IMR-90 (cell line): ENCODE data around the gene KCNS1. TPM values are rescaled to one million over a fixed set of nuclear protein-coding genes. Genes with fewer than 3 reads are reported as not detected.

Experiments
- ATAC-seq: fragments of 200-7000 bp; cut with Tn5 transposase; 2 replicates; pipeline ENCODE4 v1.9.1; 2020; ENCODE audit warnings: low read depth, mild to moderate bottlenecking, moderate library complexity
- BruUV-seq: library from RNA; stranded (reverse); fragments of 400-500 nt; replicated peaks from 2 replicates; lab custom pipeline; 2021; lab: Mats Ljungman, UMichigan
- CTCF ChIA-PET: fragments of 300-600 bp; formaldehyde crosslinking; extraction: SDS; loops from one replicate; lab custom pipeline; 2021; ENCODE audit warnings: antibody characterized with exemption; lab: Yijun Ruan, JAX
- POLR2A ChIA-PET: fragments of 300-600 bp; sonication (Branson Sonifier 250); formaldehyde crosslinking; loops from one replicate; lab custom pipeline; 2022; ENCODE audit warnings: antibody characterized with exemption; ENCODE audit not compliant: unreplicated experiment; lab: Charles Lee
- DNase-seq: peaks from one replicate; pipeline ENCODE4 v3.0.0; 2013
- H2AFZ ChIP-seq: replicated peaks from 2 replicates; pipeline ENCODE3; 2013; ENCODE audit warnings: low read length, mild to moderate bottlenecking; ENCODE audit not compliant: poor library complexity
- H2AK5ac ChIP-seq: 2 replicates; pipeline ENCODE4 v1.6.1; 2013; ENCODE audit warnings: low read depth, low read length, inconsistent platforms
- H2AK9ac ChIP-seq: replicated peaks from 2 replicates; pipeline ENCODE3; 2013; ENCODE audit warnings: mild to moderate bottlenecking, low read depth, low read length, moderate library complexity; ENCODE audit not compliant: poor library complexity
- H2BK120ac ChIP-seq: 2 replicates; pipeline ENCODE4 v1.6.1; 2013; ENCODE audit warnings: low read depth, low read length, inconsistent platforms
- H2BK15ac ChIP-seq: 3 replicates; pipeline ENCODE4 v1.6.1; 2013; ENCODE audit warnings: low read depth, low read length, inconsistent platforms
- H2BK20ac ChIP-seq: 2 replicates; pipeline ENCODE4 v1.6.1; 2013; ENCODE audit warnings: low read depth, mild to moderate bottlenecking, inconsistent platforms, low read length, moderate library complexity
- H2BK5ac ChIP-seq: 2 replicates; pipeline ENCODE4 v1.6.1; 2013; ENCODE audit warnings: mild to moderate bottlenecking, low read depth, low read length, inconsistent platforms; ENCODE audit not compliant: poor library complexity, severe bottlenecking
- H3K14ac ChIP-seq: replicated peaks from 2 replicates; pipeline ENCODE4 v1.6.1; 2013; ENCODE audit warnings: low read depth, low read length, inconsistent platforms
- H3K18ac ChIP-seq: 2 replicates; pipeline ENCODE4 v1.6.1; 2013; ENCODE audit warnings: low read depth, low read length, control low read depth
- H3K23ac ChIP-seq: 2 replicates; pipeline ENCODE4 v1.6.1; 2013; ENCODE audit warnings: low read depth, low read length, inconsistent platforms
- H3K27ac ChIP-seq: 2 replicates; pipeline ENCODE4 v1.5.1; 2013; ENCODE audit warnings: mild to moderate bottlenecking, control low read depth, low read length; ENCODE audit not compliant: insufficient read depth
- H3K27me3 ChIP-seq: 2 replicates; pipeline ENCODE4 v1.6.1; 2013; ENCODE audit warnings: low read length; ENCODE audit not compliant: control insufficient read depth, insufficient read depth
- H3K36me3 ChIP-seq: 2 replicates; pipeline ENCODE4 v1.6.1; 2013; ENCODE audit warnings: low read length, mixed read lengths; ENCODE audit not compliant: control insufficient read depth, insufficient read depth
- H3K4ac ChIP-seq: 2 replicates; pipeline ENCODE4 v1.6.1; 2013; ENCODE audit warnings: low read depth, low read length, inconsistent platforms
- H3K4me1 ChIP-seq: 2 replicates; pipeline ENCODE4 v1.6.1; 2013; ENCODE audit warnings: low read length, mixed read lengths; ENCODE audit not compliant: control insufficient read depth, insufficient read depth
- H3K4me2 ChIP-seq: 2 replicates; pipeline ENCODE4 v1.6.1; 2013; ENCODE audit warnings: low read depth, mild to moderate bottlenecking, control low read depth, low read length, moderate library complexity
- H3K4me3 ChIP-seq: 2 replicates; pipeline ENCODE4 v1.5.1; 2013; ENCODE audit warnings: low read depth, mild to moderate bottlenecking, control low read depth, low read length, moderate library complexity; ENCODE audit not compliant: insufficient read depth
- H3K56ac ChIP-seq: 2 replicates; pipeline ENCODE4 v1.6.1; 2013; ENCODE audit warnings: low read length, inconsistent platforms; ENCODE audit not compliant: insufficient read depth; ENCODE audit errors: extremely low read depth
- H3K79me1 ChIP-seq, 2 experiments: 2 replicates each; pipeline ENCODE4 v1.6.1; 2013; ENCODE audit warnings: low read length in 2 of 2, inconsistent platforms in 1 of 2, low read depth in 1 of 2
- H3K9ac ChIP-seq: 2 replicates; pipeline ENCODE4 v1.6.1; 2013; ENCODE audit warnings: low read depth, low read length, control low read depth
- H3K9me1 ChIP-seq: 2 replicates; pipeline ENCODE4 v1.6.1; 2013; ENCODE audit warnings: low read length, inconsistent platforms; ENCODE audit not compliant: insufficient read depth
- H3K9me3 ChIP-seq: 2 replicates; pipeline ENCODE4 v1.6.1; 2013; ENCODE audit warnings: low read length; ENCODE audit not compliant: control insufficient read depth, insufficient read depth
- H4K20me1 ChIP-seq: 2 replicates; pipeline ENCODE4 v1.6.1; 2013; ENCODE audit warnings: low read length, inconsistent platforms; ENCODE audit not compliant: insufficient read depth
- H4K5ac ChIP-seq: 2 replicates; pipeline ENCODE4 v1.6.1; 2013; ENCODE audit warnings: mild to moderate bottlenecking, low read depth, low read length, control low read depth
- H4K8ac ChIP-seq, 2 experiments: 2 replicates each; pipeline ENCODE4 v1.6.1; 2013; ENCODE audit warnings: low read depth in 2 of 2, low read length in 2 of 2, control low read depth in 1 of 2, inconsistent platforms in 1 of 2
- H4K91ac ChIP-seq: 2 replicates; pipeline ENCODE4 v1.6.1; 2013; ENCODE audit warnings: low read depth, low read length, inconsistent platforms; ENCODE audit not compliant: insufficient read depth
- BHLHE40 ChIP-seq: fragments of 150-350 bp; IDR thresholded peaks from 2 replicates; pipeline ENCODE4 v1.6.1; 2016; ENCODE audit warnings: mild to moderate bottlenecking, low read depth, low read length
- CEBPB ChIP-seq: IDR thresholded peaks from 2 replicates; pipeline ENCODE4 v1.6.1; 2012; ENCODE audit warnings: low read depth, low read length, improper control_type of control experiment
- CHD1 ChIP-seq: IDR thresholded peaks from 2 replicates; pipeline ENCODE4 v1.6.1; 2012; ENCODE audit warnings: low read depth, low read length, improper control_type of control experiment
- ELK1 ChIP-seq: fragments of 150-350 bp; IDR thresholded peaks from 2 replicates; pipeline ENCODE4 v1.6.1; 2016; ENCODE audit warnings: low read depth, mild to moderate bottlenecking, low read length, moderate library complexity, borderline replicate concordance
- MAFK ChIP-seq: IDR thresholded peaks from 2 replicates; pipeline ENCODE4 v1.6.1; 2012; ENCODE audit warnings: low read depth, low read length, improper control_type of control experiment
- MAZ ChIP-seq: IDR thresholded peaks from 2 replicates; pipeline ENCODE4 v1.6.1; 2012; ENCODE audit warnings: low read depth, mild to moderate bottlenecking, low read length, improper control_type of control experiment, moderate library complexity, borderline replicate concordance
- NFE2L2 ChIP-seq: fragments of 150-350 bp; IDR thresholded peaks from 2 replicates; pipeline ENCODE4 v1.6.1; 2016; ENCODE audit warnings: low read depth, mild to moderate bottlenecking, low read length
- RAD21 ChIP-seq: IDR thresholded peaks from 2 replicates; pipeline ENCODE4 v1.6.1; 2012; ENCODE audit warnings: low read length, improper control_type of control experiment
- RCOR1 ChIP-seq: IDR thresholded peaks from 2 replicates; pipeline ENCODE4 v1.6.1; 2012; ENCODE audit warnings: mild to moderate bottlenecking, low read length, improper control_type of control experiment; ENCODE audit not compliant: insufficient replicate concordance
- RFX5 ChIP-seq: IDR thresholded peaks from 2 replicates; pipeline ENCODE4 v1.8.0; 2012; ENCODE audit warnings: low read depth, mild to moderate bottlenecking, low read length, moderate library complexity
- SMC3 ChIP-seq: fragments of 150-350 bp; IDR thresholded peaks from 2 replicates; pipeline ENCODE4 v1.6.1; 2016; ENCODE audit warnings: low read depth, mild to moderate bottlenecking, antibody characterized with exemption, low read length, moderate library complexity
- USF2 ChIP-seq: fragments of 150-350 bp; IDR thresholded peaks from 2 replicates; pipeline ENCODE4 v1.6.1; 2017; ENCODE audit warnings: mild to moderate bottlenecking, antibody characterized with exemption, low read length, low read depth
- WGBS, 2 experiments: methylation state at CpG; one replicate each; pipeline versions ENCODE4 v1.1.5 to v1.1.7; 2013; ENCODE audit warnings: missing lambda C conversion rate in 2 of 2; ENCODE audit not compliant: insufficient read length in 1 of 2; ENCODE audit errors: extremely low coverage in 2 of 2; 5-methylcytosine and 5-hydroxymethylcytosine counted together
- dilution Hi-C: fragments of 300-500 bp; cut with HindIII; formaldehyde crosslinking; loops from one replicate; pipeline ENCODE4 v1.14.3; 2018; ENCODE audit warnings: low sequenced_read_pairs; ENCODE audit not compliant: unreplicated experiment
- in situ Hi-C: fragments of 300-500 bp; cut with MboI; formaldehyde crosslinking; loops from 3 replicates; pipeline ENCODE4 v1.14.3; 2019; ENCODE audit warnings: low sequenced_read_pairs, inconsistent platforms, mixed read lengths
- intact Hi-C: fragments of 100-400 bp; cut with micrococcal nuclease; formaldehyde crosslinking; loops from 2 replicates; pipeline ENCODE4 v1.10.0; 2022
- polyA plus RNA-seq, 3 experiments: library from polyadenylated mRNA; depleted of rRNA; stranded (reverse); fragments of >200 nt; gene quantifications; 2 replicates each; pipeline ENCODE4 v1.2.3, GENCODE V29; 2012; ENCODE audit warnings: low replicate concordance in 1 of 3
- total RNA-seq: library from RNA; depleted of rRNA; stranded (reverse); fragments of >200 nt; gene quantifications from 2 replicates; pipeline ENCODE4 v1.2.3, GENCODE V29; 2012

Gene KCNS1
- total and polyA plus RNA-seq, 2 of the 4 experiments (the other 2 are of a cell fraction), result 0.54 to 0.62 TPM

GRCh38 chr20:45067087-45067486 is 33.8 kb downstream of the KCNS1 start:
- no CpG with 5 or more reads among the region's 4 CpGs for WGBS, 2 experiments
- dilution Hi-C loops (no loop called here), intact Hi-C loops (no loop called here), in situ Hi-C loops (no loop called here)
- CTCF ChIA-PET, result no interaction called here
- Histone ChIP-seq H2BK15ac (peak overlapping the region; percentile 69; the same call in 2 of the 3 replicates), H3K4me2 (no peak overlapping the region), H3K18ac (peak overlapping the region; percentile 75; the same call in 1 of the 2 replicates), H3K27me3 (no peaks in the 10 kb centered on the region), H3K23ac (no peak overlapping the region), H3K79me1 (peaks cover 18 to 29% of the 10 kb centered on the region in 2 experiments), H2AK5ac (peak overlapping the region; percentile 83; the same call in 1 of the 2 replicates), H4K5ac (peak overlapping the region; percentile 71; the same call in 1 of the 2 replicates), H3K56ac (no peak overlapping the region), H2AK9ac (no peak overlapping the region), H3K9me3 (no peaks in the 10 kb centered on the region), H2BK20ac (no peak overlapping the region), H3K14ac (no peak overlapping the region), H4K20me1 (no peaks in the 10 kb centered on the region), H3K9me1 (peaks cover 6% of the 10 kb centered on the region), H3K4me1 (peaks cover 20% of the 10 kb centered on the region; the same call in 1 of the 2 replicates), H4K8ac (peak overlapping the region in 1 of 2 experiments; percentile 30; a peak in 1 of 4 replicates), H2BK5ac (peak overlapping the region; percentile 62), H4K91ac (peak overlapping the region; percentile 5; the same call in 1 of the 2 replicates), H3K9ac (no peak overlapping the region), H3K27ac (no peak overlapping the region), H3K36me3 (no peaks in the 10 kb centered on the region), H3K4ac (peak overlapping the region; percentile 46; the same call in 1 of the 2 replicates), H3K4me3 (no peak overlapping the region), H2AFZ (no peak overlapping the region), H2BK120ac (no peak overlapping the region)
- no TSS peak for BruUV-seq
- DNase-seq (no peak), ATAC-seq (no peak)
- TF ChIP-seq ELK1 (no peak), CEBPB (no peak), BHLHE40 (no peak), RFX5 (no peak), RAD21 (no peak), RCOR1 (no peak), NFE2L2 (no peak), MAFK (no peak), CHD1 (no peak), USF2 (no peak), MAZ (no peak), SMC3 (no peak)
- POLR2A ChIA-PET, result interaction anchor here (0.6 kb wide), 1 partner anchor 62 kb away, joined by 3 read pairs; no protein-coding TSS in a partner anchor
